Measurements from ENCODE around the gene TGFBR1.
"Not testable (repeated sequence)": the region's sequence is repeated elsewhere in the genome, so short reads cannot be mapped to it uniquely, and the experiment has no call there.

TGFBR1 gene

DNA sequence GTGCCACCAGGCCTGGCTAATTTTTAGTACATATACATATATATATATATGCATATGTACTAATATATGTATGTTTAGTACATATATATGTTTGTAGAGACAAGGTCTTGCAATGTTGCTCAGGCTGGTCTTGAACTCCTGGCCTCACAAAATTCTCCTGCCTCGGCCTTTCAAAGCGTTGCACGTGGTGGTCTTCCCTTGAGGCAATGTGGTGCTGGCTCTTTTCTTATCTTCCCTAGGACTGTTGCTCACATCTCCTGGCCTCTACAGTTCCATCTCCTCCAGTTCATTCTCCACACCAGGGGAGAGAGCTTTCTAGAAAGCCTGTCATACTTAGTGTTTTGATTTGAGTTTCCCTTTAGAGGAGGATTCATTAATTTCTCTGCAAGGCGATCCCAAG, 28.9 kb upstream of the TGFBR1 start:
- DNase-seq (ENCODE audit: low spot score): no peak

DNA sequence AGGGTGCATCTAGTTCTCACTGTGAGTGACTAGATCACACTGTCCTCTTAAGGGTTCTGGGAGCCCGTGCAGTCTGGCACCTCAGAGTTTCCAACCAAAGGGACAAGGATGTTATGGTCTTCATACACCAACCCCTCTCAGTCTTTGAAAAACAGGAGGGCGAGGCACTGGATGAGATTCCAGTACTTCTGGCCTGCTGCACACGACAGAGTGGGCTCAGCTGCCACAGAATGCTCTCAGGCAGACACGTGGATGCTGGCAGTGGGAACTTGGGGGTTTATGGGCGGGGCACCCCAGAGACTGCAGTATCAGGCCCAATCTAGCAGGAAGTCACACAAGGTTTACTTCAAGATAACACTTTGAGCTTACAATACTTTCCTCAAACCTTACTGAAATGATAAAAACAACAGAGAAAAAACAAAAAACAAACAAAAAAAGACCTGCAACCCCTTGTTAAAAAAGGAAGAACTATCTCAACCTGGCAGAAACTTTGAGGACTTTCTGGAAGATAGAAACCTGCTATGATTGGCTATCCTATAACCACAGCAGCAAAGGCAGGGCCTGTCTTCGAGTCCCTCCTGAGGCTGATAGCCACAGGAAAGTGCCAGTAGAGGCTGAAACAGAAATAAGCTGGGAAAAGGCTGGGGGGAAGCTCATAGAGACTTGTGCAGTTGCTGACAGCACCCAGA, 28.3 kb upstream of the TGFBR1 start:
- peak; percentile 22 for DNase-seq (ENCODE audit: low spot score)

DNA sequence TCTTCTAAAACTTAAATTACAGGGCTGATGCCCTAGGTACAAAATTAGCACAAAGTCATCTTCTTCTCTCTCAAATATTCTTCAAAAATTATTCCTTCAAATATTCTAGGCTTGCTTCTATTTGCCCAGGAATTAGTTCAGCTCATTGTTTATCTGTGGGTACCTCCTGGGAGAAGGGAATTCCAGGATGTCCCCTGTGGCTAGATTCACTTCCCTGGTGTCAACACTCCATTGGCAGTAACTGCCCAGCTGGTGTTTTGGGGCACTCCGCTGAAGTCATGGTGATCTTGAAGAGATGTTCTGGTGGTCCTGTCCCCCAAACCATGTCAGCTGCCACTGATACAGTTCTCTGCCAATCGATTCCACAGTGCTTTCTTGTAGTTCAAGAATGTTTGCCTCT, 26.2 kb upstream of the TGFBR1 start:
- DNase-seq (ENCODE audit: low spot score): no peak

DNA sequence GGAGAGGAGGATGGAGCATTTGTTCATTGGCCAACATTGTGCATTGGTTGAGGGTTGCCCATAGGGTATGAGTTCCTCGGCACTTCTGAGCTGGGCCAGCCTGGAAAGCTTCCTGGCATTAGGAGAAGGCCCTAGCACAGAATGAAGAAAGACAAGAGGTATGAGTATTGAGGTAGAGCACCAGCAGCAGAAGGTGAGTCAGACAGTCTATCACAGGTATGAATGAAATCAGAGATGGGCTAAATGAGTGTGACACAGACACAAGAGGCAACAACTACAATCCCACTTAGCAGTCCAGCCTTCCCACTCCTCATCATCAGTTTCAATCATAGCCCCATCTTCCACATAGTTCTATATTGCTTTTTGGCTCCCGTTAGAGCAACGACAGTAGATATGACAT, 25.4 kb upstream of the TGFBR1 start:
- DNase-seq (ENCODE audit: low spot score): no peak

DNA sequence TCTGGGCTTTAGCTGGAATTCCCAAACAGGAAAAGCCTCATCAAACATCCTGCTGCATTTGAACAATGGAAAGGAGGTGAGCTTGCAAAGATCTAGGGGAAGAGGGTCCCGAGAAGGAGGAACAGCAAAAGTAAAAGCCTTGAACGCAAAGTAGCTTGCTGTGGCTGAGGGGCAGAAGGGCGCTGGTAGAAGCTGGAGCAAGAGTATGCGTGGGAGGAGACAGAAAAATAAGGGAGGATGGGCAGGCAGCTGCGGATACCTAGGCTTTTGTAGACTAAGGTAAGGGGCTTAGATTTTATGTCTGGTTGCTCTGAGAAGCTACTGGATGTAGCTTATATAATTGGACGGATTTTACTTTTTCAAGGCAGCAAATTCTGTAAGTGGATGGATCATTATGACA, 21.9 kb upstream of the TGFBR1 start:
- no peak for DNase-seq (ENCODE audit: low spot score)

DNA sequence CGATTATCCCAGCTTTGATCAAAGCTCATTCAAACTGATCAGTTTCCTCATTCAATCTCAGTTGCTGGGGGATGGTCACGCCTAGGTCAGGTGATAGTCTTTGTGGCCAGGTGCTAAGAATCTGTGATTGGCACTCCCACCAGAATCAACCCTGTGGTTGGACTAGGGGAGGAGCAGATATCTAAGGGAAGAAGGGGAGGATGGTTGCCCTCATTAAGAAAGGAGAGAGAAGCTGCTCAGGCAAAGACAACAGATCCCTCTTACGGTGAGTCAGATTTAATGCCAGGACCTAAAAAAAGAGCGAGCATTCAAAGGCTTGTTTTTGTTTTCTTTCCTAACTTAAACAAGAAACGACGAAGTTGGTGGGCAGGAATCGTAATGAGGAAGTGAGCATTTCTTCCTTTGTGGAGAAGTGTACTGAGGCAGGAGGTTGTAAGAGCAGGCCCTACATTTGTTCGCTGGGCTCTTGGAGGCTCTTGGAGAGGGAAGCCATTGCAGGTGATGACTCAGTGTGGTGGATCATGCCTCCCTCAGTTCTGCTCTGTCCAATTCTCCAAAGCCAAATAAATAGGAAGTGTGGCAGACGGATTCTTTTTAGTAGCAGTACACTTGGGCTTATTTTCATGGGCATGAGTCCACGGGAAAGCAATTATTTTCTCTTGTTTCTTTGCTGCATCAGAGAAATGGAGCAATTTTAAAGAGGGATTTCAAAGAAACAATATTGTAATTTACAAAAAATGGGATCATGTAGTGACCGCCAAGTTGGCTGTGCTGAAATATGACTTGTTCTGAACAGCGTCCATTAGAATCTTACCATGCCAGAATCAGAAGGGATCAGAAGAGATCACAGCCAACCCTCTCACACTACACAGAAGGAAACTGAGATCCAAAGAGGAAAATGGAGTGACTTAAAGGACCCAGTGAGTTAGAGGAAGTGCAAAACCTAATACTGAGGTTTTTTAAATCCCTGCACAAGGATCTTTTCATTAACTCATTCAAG, 18.7 kb upstream of the TGFBR1 start:
- DNase-seq (ENCODE audit: low spot score): no peak

DNA sequence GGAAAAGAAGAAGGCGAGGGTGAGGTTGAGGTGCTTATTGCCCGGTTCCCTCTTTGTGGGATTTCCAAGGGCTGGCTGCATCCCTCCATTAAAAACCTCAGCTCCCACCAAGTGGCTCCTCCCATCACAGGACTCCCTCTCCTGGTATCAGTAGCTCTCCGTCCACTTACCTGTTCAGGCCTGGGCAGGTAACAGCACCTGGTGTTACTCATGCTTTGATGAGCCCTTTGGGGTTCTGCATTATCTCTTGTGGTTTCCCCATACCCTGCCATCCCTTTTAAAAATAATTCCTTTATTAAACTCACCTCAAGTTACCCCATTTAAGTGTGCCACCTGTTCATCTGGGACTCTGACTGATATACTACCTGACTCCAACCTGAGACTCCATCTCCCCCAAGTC, 17.5 kb upstream of the TGFBR1 start:
- no peak for DNase-seq (ENCODE audit: low spot score)

DNA sequence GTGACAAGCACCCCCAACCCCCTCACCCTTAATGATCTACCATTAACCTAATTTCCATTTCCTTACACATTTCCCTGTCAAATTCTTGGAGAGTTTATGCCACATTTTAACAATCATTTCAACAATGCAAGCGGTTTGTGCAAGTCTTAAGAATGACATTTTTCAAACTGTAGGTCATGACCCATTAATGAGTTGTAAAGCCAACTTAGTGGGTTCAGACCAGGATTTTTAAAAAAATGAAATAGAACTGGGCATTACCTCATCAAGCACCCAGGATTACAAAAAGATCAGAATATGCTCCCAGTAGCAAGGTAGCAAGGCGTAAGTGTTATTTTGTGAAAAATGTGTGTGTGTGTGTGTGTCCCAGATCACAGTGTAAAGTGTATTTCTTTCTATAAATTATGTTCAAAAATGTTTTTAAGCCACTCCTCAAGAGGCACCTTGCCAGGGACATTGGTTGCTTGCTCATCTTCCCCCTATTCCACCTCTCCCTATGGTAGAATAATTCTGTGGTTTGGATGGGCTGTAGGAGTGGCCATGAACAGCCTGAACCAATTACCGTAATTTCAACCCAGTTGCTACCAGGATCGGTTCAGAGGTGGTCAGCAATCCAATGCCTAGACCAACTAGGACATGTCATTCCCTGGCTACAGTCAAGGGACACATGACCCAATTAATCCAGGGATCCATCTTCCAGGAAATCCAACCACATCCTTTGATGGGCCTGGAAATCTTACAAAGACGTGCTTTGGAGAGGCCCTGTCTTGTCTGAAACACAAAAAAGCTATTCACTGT, 14.4 kb upstream of the TGFBR1 start:
- no peak for DNase-seq (ENCODE audit: low spot score)

DNA sequence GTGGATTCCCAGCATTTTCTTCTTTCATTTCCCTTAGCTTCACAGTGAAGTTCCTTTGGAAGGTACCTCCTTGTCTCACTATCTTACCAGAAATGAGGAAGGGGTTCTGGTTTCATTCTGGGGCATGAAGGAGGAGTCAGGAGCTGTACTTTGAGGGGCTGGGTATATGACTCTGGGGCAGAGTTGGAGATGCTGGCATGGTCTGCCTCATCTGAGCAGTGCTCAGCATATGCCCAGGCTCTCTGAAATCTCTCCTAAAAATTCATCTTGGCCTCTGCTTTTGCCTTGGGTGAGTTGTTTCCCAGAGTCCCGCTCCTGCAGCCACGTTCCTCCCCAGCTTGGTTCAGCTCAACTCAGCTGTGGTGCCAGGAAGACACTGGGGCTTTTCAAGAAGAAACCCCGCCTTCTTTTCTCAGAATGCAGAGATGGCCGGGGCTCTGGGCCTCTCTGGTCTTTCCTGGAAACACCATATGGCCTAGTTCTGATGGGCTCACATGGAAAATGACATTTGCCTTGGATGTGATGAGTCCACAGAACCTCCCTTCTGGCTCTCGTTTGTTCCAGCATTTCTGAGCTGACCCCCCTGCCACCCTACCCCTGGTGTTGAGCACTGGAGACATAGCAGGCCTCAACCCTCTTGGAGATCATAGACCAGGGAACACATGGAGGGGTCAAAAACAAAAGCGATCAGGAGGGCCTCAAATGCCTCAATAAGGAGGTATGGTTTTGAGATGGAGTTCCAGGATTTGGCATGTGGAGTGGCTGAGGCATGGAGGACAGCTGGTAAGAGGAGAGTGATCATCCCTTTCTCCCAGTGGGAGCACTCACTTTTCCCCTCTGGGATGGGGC, 12.0 kb upstream of the TGFBR1 start:
- peak; percentile 73 for DNase-seq (ENCODE audit: low spot score)

DNA sequence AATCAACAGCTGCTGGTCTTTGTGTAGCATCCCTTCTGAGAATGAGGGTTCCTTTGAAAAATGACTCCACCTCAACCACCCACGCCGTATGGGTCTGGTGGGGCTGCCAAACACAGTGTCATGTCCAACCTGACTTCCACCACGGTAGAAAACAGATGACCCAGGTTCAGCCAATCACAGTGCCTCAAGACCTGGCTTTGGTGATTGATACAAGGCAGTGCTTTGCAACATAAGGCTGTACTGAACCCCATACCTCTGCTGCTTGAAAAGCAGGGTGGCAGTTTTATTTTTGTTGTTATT, 11.5 kb upstream of the TGFBR1 start:
- DNase-seq (ENCODE audit: low spot score): no peak

DNA sequence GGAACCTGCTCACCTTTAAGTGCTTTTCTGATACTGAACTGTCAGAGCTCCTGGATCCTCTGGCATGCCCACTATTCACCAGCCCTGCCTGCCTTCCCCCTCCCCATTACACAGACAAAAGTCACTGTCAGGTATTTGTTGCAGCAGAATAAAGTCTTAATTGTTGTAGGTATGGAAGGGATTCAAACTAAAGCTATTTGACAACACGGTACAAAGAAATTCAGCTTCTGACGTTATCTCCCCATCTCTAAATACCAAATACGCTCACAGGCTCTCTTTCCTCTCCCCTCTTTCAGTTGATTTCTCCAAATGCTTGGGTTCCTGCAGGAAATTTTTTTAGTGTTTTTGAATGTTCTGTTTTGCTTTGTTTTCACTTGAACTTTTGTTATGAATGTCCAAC, 9.3 kb upstream of the TGFBR1 start:
- no peak for DNase-seq (ENCODE audit: low spot score)

DNA sequence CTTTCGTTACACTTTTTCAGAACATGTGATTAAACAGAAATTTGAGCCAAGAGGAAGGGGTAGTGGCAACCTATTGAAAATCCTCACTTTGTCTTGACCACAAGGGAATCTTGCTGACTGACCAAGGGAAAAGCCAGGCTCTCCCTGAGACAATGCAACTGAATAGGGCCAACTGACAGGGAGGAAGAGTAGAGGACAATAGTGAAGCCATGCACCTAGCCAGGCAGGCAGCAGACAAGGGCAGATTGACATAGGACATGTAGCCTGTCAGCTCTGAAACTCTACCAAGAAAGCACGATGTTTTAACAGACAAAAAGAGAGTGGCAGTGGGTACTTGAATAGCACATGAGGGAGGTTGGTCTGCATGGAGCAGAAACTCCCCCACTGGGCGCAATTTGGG, 8.5 kb upstream of the TGFBR1 start:
- DNase-seq (ENCODE audit: low spot score): no peak

DNA sequence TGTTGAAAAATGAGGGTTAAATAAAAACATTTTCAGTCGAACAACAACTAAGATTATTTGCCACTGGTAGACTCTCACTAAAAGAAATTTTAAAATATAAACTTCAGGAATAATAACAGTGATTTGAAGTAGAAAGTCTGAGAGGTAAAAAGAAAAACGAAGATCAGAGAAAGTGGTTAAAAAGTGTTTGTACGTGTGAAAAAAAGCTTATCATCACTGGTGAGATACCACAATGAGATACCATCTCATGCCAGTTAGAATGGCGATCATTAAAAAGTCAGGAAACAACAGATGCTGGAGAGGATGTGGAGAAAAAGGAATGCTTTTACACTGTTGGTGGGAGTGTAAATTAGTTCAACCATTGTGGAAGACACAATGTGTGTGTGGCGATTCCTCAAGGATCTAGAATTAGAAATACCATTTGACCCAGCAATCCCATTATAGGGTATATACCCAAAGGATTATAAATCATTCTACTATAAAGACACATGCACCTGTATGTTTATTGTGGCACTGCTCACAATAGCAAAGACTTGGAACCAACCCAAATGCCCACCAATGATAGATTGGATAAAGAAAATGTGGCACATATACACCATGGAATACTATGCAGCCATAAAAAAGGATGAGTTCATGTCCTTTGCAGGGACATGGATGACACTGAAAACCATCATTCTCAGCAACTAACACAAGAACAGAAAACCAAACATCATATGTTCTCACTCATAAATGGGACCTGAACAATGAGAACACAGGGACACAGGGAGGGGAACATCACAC, 4.9 kb upstream of the TGFBR1 start:
- DNase-seq (ENCODE audit: low spot score): not testable (repeated sequence)

DNA sequence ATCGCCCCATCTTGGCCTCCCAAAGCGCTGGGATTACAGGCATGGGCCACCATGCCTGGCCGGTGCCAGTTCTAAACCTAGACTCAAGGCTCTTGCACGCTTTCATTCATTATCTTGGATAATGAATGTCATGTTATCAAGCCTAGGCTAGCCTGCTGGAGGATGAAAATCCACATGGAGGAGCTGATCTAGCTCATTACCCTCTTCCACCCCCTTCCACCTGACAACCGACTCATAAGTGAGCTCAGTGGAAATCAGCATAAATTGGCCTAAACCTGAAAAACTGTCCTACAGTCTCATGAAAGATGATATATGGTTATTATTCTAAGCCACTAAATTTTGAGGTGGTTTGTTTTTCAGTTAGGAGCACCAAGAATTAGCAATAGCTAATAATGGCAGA, 3.6 kb upstream of the TGFBR1 start:
- DNase-seq (ENCODE audit: low spot score): no peak

DNA sequence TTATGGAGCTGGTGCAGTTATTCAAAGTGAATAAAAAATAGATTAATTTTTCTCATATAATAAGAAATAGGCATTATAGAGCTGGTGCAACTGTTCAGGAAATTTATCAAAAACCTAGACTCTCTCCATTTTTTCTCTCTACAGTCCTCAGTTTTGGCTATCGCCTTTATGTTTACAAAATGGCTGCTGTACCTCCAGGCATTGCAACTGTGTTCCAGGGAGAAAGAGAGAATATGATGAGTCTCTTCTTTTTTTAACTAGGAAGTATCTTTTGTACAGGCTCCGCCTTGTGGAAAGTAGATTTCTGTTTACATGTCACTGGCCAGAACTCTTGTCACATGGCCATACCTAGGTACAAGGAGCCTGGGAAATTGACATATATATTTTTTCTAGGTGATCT, 3.1 kb upstream of the TGFBR1 start:
- DNase-seq (ENCODE audit: low spot score): no peak

DNA sequence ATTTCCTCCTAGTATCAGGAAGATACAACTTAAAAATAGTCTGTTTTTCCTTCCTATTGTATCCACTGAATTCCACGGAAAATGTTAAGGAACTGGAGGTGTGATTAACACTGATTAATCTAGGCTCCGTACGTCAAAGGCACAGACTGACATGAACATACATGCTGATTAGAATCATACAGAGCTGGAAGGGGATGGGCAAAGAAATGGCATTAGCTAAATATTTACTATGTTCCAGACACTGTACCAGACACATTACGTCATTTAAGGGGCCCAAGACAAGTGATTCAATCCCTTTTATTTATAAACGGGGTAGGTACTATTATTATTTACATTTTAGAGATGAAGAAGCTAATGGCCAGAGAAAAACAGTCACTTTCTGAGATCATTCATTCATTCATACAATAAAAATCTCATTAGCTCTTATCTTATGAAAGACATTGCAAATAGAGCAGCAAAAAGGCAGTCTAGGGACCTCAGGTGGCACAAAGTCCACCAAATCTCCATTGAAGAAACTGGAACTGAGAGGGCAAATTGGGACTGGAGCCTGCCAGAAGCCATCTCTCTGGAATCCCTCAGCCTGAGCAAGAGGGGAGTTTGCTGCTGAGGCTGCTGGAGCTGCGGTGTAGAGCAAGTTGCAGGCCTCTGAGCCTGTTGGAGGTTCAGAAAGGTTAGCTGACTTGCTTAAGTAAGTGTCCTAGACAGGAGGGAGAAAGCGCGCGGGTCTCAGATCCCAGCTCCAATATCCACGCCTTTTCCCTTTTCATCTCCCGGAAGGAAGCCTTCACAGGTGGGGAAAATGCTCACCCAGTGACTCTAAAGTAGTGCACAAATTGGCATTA, 1.6 kb upstream of the TGFBR1 start:
- no peak for DNase-seq (ENCODE audit: low spot score)

DNA sequence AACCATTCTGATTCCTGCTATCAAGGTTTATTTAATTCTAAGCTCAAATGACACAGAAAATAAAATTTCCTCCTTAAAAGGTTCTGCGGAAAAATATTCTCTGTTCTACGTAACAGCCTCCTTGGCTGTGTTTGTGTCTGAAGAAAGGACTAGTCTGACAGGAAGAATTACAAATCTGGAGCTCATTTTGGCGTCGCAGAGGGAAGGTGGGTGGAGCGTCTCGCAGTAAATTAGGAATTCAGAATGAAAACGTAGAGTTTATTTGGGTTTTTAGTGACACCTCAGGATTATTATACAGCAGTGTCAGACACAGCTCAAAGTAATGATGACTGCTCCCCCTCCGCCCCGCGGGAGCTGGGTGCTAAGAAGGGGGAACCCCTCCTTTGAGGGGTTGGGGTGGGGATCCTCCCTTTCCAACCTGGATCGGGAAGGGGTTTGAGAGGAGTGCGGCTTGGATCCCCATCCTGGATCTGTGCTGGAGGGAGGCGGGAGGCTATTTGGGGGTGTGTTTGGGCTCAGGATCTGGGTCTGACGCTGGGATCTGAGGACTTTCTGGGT, 933 bp upstream of the TGFBR1 start:
- no peak for DNase-seq (ENCODE audit: low spot score)

DNA sequence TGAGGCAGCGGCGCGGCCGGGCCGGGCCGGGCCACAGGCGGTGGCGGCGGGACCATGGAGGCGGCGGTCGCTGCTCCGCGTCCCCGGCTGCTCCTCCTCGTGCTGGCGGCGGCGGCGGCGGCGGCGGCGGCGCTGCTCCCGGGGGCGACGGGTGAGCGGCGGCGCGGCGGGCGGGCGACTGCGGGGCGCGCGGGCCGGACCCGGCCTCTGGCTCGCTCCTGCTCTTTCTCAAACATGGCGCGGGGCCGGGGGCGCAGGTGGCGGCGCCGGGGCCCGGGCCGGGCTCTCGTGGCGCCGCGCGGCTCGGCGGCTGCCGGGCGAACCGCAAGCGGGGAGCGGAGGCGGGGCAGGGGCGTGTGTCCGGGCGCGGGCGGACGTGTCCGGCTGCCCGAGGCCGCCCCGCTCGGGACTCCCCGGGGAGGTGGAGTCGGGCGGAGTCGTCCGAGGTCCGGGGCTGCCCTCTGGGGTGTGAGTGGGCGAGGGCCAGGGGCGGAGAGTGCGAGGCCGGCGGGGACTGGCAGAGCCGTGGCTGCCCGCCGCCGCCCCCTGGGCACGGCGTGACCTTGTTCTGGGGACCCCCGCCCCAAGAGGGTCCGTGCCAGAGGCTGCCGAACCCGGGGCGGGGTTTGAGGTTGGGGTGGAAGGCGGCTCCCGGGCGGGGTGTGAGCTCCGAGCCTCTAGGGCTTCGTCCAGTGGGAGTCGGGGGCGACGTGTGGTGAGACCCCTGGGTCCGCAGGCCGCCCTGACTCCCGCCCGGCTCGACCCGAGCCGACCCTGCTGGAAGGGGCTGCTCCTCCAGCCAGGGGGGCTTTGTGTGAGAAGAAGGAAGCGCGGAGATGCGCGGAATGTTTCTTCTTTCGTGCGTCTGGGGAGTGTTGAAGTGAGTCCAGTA, 485 bp downstream of the TGFBR1 start:
- DNase-seq (ENCODE audit: low spot score): peak; percentile 19

DNA sequence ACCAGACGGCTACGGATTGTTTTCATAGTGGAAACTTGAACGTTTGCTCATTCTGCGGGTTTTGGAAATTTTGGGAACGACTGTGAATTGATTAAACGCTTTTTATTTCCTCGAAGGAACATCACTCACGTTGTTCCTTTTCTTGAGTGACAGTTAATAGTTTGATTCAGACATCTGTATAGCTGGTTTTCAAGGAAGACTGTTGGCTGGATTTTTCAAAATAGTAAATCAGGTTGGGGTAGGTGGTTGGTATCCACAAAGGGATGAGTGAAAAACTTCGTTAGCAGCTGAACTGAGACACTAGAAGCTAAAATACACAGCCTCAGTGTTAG, 1.1 kb downstream of the TGFBR1 start:
- DNase-seq (ENCODE audit: low spot score): no peak

Data from activated CD4-positive, alpha-beta T cell treated with anti-CD3 and anti-CD28 coated beads, Interleukin-2, Interleukin-4, amounts not matched to agents 100 ng/mL and 50 ng/mL, durations not matched to agents 16 hours and 8 hours (primary cell).